HG02870 (cell line): Measurements from ENCODE around the gene CSNK1G1.
A peak's percentile ranks its signal among the peaks of the same experiment; 100 is the strongest.
"Not testable (repeated sequence)": the region's sequence is repeated elsewhere in the genome, so short reads cannot be mapped to it uniquely, and the experiment has no call there.

Source experiments
- ATAC-seq: cut with Tn5 transposase; IDR thresholded peaks from one replicate; pipeline ENCODE4 v1.9.1; 2021; ENCODE audit warnings: mild to moderate bottlenecking, moderate library complexity; ENCODE audit not compliant: unreplicated experiment

CSNK1G1 gene

GRCh38 chr15:64288999-64289398 lies 67.0 kb downstream of the CSNK1G1 start:
- no peak for ATAC-seq

DNA sequence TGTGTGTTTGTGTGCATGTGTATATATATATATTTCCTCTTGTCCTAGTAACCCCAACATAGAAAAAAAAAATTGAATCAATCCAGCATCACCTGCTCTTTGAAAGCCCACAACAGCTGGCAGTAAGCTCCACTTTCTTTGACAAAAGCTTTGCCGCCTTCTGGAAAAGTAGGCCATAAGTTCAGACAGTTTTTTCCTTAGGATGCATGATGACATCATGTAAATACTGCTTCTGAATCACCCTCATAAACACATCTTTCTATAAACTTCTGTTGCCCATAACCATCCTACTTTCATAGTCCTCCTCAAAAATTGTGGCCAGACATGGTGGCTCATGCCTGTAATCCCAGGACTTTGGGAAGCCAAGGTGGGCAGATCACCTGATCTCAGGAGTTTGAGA lies 67.4 kb downstream of the CSNK1G1 start:
- no peak for ATAC-seq

DNA sequence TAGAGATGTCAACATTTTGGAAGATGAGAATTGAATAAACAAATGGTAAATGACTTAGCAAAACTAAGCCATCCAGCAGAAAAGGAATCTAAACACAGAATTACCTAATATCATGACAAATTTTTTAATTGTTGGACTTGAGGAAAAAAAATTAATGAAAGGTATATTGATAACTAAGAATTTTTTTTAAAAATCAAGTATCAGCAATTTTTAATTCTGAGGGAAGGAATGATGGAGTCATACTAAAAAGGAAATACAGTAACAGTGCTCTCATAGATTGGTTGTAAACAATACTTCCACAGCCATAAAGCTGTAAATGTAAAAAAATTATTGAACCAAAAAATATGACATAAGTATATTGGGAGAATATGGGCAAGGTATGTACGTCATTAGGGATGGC lies 68.0 kb downstream of the CSNK1G1 start:
- no peak for ATAC-seq

DNA sequence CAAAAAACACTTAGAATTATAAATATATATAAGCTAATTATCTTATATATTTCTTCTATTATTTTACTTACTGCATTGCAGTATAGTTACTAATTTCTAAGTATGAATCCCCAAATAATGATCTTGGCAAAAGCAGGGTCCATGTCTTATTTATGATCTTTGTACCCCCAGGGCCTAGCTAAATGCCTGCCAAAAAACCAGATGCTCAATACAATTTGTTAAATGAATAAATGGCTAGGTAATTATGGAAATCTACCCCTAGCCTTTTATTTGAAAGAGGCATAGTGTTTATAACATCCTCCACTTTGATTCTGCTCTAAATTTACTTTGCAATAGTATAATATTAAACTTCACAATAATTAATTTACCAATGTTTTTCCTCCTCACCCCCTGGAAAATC lies 69.5 kb downstream of the CSNK1G1 start:
- no peak for ATAC-seq

- no peak for ATAC-seq
Measured at GRCh38 chr15:64285871-64286270, 70.1 kb downstream of the CSNK1G1 start.

DNA sequence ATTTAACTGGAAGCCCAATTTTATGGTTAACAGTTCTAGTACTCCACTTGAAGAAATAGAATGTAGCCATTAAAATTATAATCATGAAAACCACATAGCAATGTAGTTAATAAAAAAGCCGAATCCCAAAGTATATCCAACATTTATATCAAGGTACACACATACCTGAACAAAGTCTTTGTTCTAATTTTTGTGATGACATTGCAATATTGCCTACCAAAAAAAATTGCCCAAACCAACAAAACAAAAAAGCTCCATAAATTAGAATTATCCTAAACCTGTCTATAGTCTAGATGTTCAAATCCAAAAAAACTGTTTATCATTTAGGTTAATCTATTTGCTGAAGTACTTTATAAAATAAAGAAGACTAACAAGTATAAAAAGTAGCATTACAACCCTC lies 70.8 kb downstream of the CSNK1G1 start:
- ATAC-seq: no peak

- no peak for ATAC-seq
Measured at GRCh38 chr15:64284042-64284441, 71.9 kb downstream of the CSNK1G1 start.

DNA sequence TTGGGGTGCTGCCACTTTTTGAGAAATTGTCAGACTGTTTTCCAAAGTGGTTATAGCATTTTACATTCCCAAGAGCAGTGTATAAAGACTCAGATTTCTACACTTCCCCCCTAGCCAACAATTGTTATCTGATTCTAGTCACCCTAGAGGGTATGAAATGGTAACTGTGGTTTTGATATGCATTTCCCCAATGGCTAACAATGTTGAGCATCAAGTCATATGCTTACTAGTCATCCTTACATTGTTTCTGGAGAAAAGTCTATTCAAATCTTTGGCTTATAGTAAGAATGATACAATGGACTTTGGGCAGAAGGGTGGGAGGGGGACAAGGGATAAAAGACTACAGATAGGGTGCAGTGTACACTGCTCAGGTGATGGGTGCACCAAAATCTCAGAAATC lies 73.3 kb downstream of the CSNK1G1 start:
- no peak for ATAC-seq

DNA sequence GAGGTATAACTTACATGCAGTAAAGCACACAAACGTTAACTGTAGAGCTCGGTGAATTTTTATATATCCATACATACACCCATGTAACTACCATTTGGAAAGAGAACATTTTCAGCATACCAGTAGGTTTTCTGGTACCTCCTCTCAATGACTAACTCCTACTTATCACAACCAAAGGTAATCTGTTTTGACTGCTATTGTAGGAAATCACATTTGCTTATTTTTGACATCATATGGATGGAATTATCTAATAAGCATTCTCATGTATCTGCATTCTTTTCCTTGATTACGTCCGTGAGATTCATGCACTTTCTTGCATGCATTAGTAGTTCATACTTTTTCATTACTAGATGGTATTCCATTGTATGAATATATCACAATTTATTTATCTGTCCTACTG lies 76.8 kb downstream of the CSNK1G1 start:
- no peak for ATAC-seq

DNA sequence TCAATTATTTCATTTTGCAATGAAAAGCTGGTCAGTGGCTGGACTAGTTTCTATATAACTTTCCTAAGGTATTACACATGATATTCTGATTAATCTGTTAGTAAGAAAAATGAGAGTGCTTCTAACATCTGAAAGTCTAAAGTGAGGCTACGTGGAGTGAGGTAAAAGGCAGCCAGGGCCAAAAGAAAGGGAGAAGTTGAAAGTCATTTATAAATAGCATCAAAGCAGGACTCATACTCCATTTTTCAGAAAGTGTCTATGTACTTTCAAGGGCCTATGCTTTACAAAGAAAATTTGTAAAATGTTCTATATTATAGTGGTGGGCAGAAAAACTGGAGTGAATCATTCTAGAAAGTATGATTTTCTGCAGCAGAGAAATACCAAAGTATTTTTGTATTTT lies 80.0 kb downstream of the CSNK1G1 start:
- no peak for ATAC-seq

DNA sequence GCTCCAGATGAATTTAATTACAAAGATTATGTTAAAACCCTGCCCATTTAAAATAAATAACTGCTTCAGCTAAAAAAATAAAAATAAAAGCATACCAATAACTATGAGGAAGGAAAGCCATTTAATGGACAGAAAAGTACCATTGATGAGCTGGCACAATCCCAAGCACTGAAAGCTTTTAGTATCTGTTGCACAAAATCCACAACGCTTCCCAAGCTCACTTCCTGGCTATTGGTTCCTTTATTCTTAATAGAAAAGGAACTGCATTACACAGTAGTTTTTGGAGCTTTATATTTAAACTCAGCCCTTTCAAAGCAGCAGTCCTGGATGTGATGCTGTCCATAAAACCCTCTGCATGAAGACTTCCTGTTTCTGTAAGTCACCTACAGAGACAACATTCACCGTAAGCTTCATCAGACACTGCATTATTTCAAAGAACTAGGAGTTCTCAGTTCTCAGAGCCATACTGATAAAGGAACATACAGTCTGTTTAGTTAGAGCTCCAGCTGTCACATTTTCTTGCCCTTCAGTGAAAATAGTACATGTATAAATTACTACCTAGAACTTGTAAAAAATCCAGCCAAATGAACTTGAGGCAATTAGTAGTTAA lies 81.5 kb downstream of the CSNK1G1 start:
- no peak for ATAC-seq

GRCh38 chr15:64267331-64267973 lies 88.5 kb downstream of the CSNK1G1 start:
- no peak for ATAC-seq

- not testable (repeated sequence) for ATAC-seq
Measured at GRCh38 chr15:64265188-64265587, 90.8 kb downstream of the CSNK1G1 start.

GRCh38 chr15:64264502-64264901 lies 91.5 kb downstream of the CSNK1G1 start:
- no peak for ATAC-seq

DNA sequence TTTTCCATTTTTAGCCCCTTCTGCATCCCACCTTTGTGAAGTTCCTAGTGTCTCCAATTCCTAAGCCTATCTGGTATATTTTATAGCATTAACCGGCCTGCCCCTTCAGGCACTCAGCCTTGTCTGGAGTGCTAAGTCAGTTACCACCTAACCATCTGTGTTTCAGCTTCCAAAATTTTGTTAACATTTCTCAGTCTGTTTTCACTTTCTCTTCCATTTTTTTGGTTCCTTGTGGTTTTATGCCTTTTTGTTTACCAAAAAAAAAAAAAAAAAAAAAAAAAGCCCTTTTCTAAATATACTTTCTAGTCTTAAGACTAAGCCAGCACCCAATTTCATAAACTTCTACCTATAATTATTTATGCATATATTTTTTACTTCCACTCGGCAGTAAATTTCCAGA lies 92.4 kb downstream of the CSNK1G1 start:
- no peak for ATAC-seq

- no peak for ATAC-seq
Measured at GRCh38 chr15:64256051-64256450, 99.9 kb downstream of the CSNK1G1 start.

GRCh38 chr15:64251658-64252057 lies 104.3 kb downstream of the CSNK1G1 start:
- ATAC-seq: no peak

DNA sequence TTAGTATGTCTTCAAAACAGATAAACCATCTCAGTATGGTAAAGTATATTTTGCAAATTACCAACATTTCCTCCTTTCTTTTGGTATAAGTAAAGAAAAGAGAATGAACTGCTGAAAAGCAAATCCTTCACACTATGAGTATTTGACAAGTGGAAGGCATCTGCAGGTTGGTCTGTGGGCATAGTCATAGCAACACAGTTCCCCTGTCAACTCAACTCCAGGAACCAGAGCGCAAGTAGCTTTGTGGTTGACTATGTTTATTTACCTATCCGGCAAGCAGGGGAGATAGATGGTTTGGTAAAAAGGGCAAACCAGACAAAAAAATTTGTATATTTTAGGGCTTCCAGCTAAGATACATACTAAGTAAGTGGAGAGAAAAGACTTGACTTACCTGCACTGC lies 104.9 kb downstream of the CSNK1G1 start:
- no peak for ATAC-seq

DNA sequence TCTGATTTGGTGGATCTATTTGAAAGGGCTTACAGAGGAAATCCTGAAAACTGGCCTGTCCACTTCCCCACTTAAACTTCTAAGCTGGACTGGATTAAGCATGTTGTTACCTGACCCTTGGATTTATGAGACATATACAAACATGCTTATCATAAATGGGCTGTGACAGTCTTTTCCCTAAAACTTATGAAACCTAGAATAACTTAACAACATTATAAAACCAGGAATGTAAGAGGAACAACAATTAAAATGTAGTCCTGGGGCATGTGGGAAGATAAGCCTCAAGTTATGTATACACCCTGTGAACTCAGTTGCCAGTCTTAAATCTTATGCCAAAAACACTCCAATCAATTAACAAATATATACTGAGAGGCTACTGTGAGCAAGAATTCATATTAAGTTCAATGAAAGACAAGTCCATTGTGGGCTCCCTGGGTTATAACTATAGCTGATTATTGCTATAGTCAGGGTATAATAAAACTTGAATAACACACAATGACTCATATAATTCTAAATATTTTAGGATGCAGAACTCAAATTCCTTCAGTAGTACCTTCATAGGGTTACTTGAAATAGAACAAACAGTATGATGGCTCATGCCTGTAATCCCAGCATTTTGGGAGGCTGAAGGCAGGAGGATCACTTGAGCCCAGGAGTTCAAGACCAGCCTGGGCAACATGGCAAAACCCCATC lies 105.9 kb downstream of the CSNK1G1 start:
- no peak for ATAC-seq

DNA sequence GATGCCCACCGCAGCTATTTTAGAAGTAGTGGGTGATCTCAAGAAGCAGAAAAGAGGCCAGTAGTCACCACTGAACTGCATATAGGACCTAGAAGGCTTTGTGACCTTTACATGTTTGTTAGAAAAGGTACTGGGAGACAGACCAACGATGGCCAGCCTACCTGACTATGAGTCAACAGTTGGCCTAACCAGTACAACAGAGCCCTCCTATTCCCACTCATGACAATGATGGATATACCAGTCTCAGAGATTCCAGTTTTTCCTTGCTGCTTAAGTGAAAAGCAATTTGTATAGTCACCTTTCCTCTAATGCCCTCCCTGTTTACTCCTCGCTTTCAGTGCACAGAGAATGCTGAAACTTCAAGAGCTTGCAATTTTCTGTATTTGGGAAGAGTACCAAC lies 106.6 kb downstream of the CSNK1G1 start:
- ATAC-seq: no peak

DNA sequence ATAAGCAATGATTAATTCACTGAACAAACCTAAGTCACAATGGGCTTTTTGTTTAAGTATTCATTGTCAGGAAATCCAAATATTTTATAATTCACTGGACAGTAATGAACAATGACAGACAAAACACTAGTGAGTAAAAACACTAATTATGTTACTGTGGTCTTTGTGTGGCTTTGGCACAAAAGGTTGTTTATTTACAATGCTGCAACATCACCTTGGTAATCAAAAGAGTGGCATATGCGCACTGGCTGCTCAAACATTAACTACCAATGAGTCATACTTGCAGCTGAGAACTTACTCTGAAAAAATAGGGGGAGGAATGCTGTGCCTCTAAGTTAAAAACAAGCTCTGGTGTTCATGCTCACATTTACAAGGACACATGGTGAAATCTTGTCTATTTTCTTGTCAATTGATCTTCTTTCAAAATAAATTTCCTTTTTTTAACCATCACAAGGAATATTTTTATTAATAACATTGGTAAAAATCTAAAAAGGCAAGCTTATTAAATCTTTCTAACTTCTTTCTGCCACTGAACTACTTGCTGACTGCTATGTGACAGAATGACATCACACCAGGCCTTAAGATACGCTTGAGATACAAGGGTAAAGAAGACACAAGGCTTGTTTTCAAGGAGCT lies 107.9 kb downstream of the CSNK1G1 start:
- peak; percentile 65 for ATAC-seq

- ATAC-seq: no peak
Measured at GRCh38 chr15:64247535-64247905, 108.5 kb downstream of the CSNK1G1 start.
